ENCODE results near the gene CADPS. TPM values are rescaled to one million over a fixed set of nuclear protein-coding genes. Genes with fewer than 3 reads are reported as not detected.

The CADPS gene
- total RNA-seq, 1 experiment from 2014 or later = not detected

DNA sequence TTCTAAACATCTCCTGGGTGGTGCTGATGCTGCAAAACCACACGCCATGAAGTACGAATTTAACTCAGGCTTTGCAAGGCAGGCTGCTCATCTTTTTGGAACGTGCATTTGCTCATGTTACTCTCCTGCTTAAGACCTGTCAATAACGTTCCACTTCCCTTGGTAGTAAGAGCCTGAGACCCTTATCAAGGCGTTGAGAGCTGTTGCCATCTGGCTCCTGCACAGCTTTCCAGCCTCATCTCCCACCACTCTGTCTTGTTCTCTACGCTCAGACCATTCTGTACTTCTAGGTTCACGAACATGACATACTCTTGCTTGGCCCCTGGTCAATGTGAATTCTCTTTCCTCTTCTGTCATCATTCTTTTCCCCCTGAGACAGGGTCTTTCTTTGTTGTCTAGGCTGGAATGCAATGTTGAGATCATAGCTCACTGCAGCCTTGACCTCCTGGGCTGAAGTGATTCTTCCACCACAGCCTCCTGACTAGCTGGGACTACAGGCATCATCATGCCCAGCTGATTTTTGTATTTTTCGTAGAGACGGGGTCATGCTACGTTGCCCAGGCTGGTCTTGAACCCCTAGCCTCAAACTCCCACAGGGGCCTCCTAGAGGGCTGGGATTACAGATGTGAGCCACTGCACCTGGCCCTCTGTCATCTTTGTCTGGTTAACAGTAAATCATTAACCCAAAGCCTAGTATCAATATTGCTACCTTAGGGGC is 202.8 kb downstream of the CADPS start:
- Histone ChIP-seq H3K27me3 (ENCODE audit: insufficient read depth, low read depth) (no peaks in the 10 kb centered on the region), H3K4me1 (replicated peaks; ENCODE audit: insufficient read depth) (no peaks in the 10 kb centered on the region), H3K9me2 (ENCODE audit: insufficient read depth) (no peaks in the 10 kb centered on the region), H3K79me2 (ENCODE audit: low read depth) (no peaks in the 10 kb centered on the region), H4K20me1 (ENCODE audit: insufficient read depth) (no peaks in the 10 kb centered on the region), H3K27ac (no peak overlapping the region), H3F3A (ENCODE audit: insufficient read depth, low read depth) (no peaks in the 10 kb centered on the region), H3K36me3 (ENCODE audit: low read depth) (no peaks in the 10 kb centered on the region), H3K9me3 (ENCODE audit: insufficient read depth, low read depth) (no peaks in the 10 kb centered on the region), H3K4me3 (no peak overlapping the region), H3K4me2 (no peak overlapping the region), H2AFZ (no peak overlapping the region)
- DNase-seq = no peak
- TF ChIP-seq, protein P1, sequence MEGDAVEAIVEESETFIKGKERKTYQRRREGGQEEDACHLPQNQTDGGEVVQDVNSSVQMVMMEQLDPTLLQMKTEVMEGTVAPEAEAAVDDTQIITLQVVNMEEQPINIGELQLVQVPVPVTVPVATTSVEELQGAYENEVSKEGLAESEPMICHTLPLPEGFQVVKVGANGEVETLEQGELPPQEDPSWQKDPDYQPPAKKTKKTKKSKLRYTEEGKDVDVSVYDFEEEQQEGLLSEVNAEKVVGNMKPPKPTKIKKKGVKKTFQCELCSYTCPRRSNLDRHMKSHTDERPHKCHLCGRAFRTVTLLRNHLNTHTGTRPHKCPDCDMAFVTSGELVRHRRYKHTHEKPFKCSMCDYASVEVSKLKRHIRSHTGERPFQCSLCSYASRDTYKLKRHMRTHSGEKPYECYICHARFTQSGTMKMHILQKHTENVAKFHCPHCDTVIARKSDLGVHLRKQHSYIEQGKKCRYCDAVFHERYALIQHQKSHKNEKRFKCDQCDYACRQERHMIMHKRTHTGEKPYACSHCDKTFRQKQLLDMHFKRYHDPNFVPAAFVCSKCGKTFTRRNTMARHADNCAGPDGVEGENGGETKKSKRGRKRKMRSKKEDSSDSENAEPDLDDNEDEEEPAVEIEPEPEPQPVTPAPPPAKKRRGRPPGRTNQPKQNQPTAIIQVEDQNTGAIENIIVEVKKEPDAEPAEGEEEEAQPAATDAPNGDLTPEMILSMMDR (conservative IDR thresholded peaks at IDR 0.05) = no peak
- no peak for TF ChIP-seq EZH2 (IDR thresholded peaks at IDR 0.05; ENCODE audit: low read depth)
- no TSS peak for BruUV-seq (replicated peaks)
- intact Hi-C loops (cut with micrococcal nuclease; ENCODE audit: unreplicated experiment) = no loop called here
- CTCF ChIA-PET = no interaction called here
- POLR2A ChIA-PET (ENCODE audit: unreplicated experiment) = no interaction called here

DNA sequence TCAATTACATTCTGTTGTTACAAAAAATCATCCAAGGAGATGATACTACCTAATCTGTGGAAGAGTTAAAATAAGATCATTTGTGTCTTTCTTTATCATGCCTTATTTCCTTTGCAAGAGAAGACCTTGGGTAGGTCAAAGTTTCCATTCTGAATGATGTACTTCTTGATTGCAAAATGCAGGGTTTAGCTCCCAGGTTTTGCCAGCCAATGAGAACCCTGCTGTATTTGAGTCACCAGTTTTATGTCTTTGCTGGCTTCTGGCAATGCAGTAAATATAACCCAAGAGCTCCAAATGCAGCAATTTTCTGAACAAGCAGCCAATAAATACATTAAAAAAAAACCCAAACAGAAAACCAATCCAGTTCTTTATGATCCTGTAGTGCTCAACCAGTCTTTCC is 204.9 kb downstream of the CADPS start:
- H3K4me3 ChIP-seq = no peak overlapping the region
- no peaks in the 10 kb centered on the region for H4K20me1 ChIP-seq (ENCODE audit: insufficient read depth)
- ChIA-PET CTCF (no interaction called here), POLR2A (ENCODE audit: unreplicated experiment) (no interaction called here)
- BruUV-seq (replicated peaks) = no TSS peak
- no peaks in the 10 kb centered on the region for H3K36me3 ChIP-seq (ENCODE audit: low read depth)
- intact Hi-C loops (cut with micrococcal nuclease; ENCODE audit: unreplicated experiment) = no loop called here
- no peaks in the 10 kb centered on the region for H3K79me2 ChIP-seq (ENCODE audit: low read depth)
- H3K27ac ChIP-seq = no peak overlapping the region
- H3K9me2 ChIP-seq (ENCODE audit: insufficient read depth) = no peaks in the 10 kb centered on the region
- H3K4me1 ChIP-seq (replicated peaks; ENCODE audit: insufficient read depth) = no peaks in the 10 kb centered on the region
- no peaks in the 10 kb centered on the region for H3K27me3 ChIP-seq (ENCODE audit: insufficient read depth, low read depth)
- no peak overlapping the region for H3K4me2 ChIP-seq
- H2AFZ ChIP-seq = no peak overlapping the region
- no peaks in the 10 kb centered on the region for H3K9me3 ChIP-seq (ENCODE audit: insufficient read depth, low read depth)
- no peak for TF ChIP-seq EZH2 (IDR thresholded peaks at IDR 0.05; ENCODE audit: low read depth)
- TF ChIP-seq, protein P1 (conservative IDR thresholded peaks at IDR 0.05) = no peak
- no peaks in the 10 kb centered on the region for H3F3A ChIP-seq (ENCODE audit: insufficient read depth, low read depth)
- DNase-seq = no peak

DNA sequence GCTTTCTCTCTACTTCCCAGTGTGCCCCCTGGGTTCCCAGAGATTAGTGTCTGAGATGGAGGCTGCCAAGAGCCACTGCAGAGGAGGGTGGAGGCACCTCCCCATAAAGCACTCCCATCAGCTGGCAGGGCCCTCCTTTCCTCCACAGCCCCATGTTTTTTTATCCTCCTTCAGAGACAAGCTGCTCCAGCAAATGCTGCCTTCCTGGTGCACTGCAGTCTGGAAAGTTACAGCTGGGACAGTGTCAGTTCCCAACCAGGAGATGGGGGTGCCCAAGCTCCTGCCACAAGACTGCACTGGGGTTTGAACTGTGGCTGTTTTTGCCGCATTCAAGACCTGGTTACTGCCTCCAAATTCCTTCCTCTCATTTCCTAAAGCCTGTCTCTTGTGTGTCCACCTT is 206.1 kb downstream of the CADPS start:
- H3K27me3 ChIP-seq (ENCODE audit: insufficient read depth, low read depth) = no peaks in the 10 kb centered on the region
- TF ChIP-seq, protein P1 (conservative IDR thresholded peaks at IDR 0.05) = no peak
- TF ChIP-seq EZH2 (IDR thresholded peaks at IDR 0.05; ENCODE audit: low read depth) = no peak
- H3K9me3 ChIP-seq (ENCODE audit: insufficient read depth, low read depth) = no peaks in the 10 kb centered on the region
- DNase-seq = no peak
- no TSS peak for BruUV-seq (replicated peaks)
- ChIA-PET POLR2A (ENCODE audit: unreplicated experiment) (no interaction called here), CTCF (no interaction called here)
- no peaks in the 10 kb centered on the region for H4K20me1 ChIP-seq (ENCODE audit: insufficient read depth)
- intact Hi-C loops (cut with micrococcal nuclease; ENCODE audit: unreplicated experiment) = loop anchor here (10.0 kb wide), 2 partner anchors 566 to 1146 kb away; partner anchors contain the start of gene C3orf49
- H3K4me2 ChIP-seq = no peak overlapping the region
- H3K9me2 ChIP-seq (ENCODE audit: insufficient read depth) = no peaks in the 10 kb centered on the region
- H3F3A ChIP-seq (ENCODE audit: insufficient read depth, low read depth) = no peaks in the 10 kb centered on the region
- no peak overlapping the region for H3K4me3 ChIP-seq
- H3K4me1 ChIP-seq (replicated peaks; ENCODE audit: insufficient read depth) = no peaks in the 10 kb centered on the region
- no peaks in the 10 kb centered on the region for H3K79me2 ChIP-seq (ENCODE audit: low read depth)
- no peak overlapping the region for H3K27ac ChIP-seq
- H3K36me3 ChIP-seq (ENCODE audit: low read depth) = no peaks in the 10 kb centered on the region
- no peak overlapping the region for H2AFZ ChIP-seq

Measured in PC-9 (cell line).